Measurements from ENCODE around the gene XRN1.

DNA sequence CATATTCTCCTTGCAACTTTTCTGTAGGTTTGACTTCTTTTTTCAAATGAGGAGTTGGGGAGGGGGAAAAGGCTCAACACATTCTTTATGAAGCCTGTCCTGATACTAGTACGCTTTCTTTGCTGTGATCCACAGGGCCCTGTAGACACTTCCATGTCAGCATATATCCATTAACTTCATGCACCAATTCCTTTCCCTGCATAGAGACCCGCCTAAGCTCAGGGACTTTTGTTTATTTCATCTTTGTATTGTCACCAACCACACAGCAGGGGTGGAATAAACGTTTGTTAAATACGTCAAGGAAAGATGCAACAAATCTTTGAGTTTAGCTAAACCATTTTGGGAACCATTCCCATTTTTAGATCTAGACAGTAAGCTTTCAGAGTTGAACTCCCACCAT lies 179.4 kb downstream of the XRN1 start:
- TF ChIP-seq REST (IDR thresholded peaks at IDR 0.05; ENCODE audit: insufficient read depth in 1 of 2, low read depth in 2 of 2, low read length in 1 of 2) (no peak), SIN3A (IDR thresholded peaks at IDR 0.05; ENCODE audit: borderline replicate concordance, insufficient read depth, low read depth, low read length) (no peak), TCF7L2 (IDR thresholded peaks at IDR 0.05; ENCODE audit: low read depth, low read length) (no peak)
- TF ChIP-seq, protein P1, sequence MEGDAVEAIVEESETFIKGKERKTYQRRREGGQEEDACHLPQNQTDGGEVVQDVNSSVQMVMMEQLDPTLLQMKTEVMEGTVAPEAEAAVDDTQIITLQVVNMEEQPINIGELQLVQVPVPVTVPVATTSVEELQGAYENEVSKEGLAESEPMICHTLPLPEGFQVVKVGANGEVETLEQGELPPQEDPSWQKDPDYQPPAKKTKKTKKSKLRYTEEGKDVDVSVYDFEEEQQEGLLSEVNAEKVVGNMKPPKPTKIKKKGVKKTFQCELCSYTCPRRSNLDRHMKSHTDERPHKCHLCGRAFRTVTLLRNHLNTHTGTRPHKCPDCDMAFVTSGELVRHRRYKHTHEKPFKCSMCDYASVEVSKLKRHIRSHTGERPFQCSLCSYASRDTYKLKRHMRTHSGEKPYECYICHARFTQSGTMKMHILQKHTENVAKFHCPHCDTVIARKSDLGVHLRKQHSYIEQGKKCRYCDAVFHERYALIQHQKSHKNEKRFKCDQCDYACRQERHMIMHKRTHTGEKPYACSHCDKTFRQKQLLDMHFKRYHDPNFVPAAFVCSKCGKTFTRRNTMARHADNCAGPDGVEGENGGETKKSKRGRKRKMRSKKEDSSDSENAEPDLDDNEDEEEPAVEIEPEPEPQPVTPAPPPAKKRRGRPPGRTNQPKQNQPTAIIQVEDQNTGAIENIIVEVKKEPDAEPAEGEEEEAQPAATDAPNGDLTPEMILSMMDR (IDR thresholded peaks at IDR 0.05) = no peak

Data from Panc1 (cell line).